GM21576 (cell line): ENCODE results near the gene QSOX1.
"Not testable (repeated sequence)": the region's sequence is repeated elsewhere in the genome, so short reads cannot be mapped to it uniquely, and the experiment has no call there.

Experiments
- ATAC-seq: cut with Tn5 transposase; IDR thresholded peaks from one replicate; pipeline ENCODE4 v1.9.1; 2021; ENCODE audit warnings: mild to moderate bottlenecking, moderate library complexity; ENCODE audit not compliant: unreplicated experiment

Gene QSOX1

GRCh38 chr1:180188091-180188506 lies 33.4 kb downstream of the QSOX1 start:
- no peak for ATAC-seq

- no peak for ATAC-seq
These were observed 34.1 kb downstream of the QSOX1 start for GRCh38 chr1:180188684-180189175.

DNA sequence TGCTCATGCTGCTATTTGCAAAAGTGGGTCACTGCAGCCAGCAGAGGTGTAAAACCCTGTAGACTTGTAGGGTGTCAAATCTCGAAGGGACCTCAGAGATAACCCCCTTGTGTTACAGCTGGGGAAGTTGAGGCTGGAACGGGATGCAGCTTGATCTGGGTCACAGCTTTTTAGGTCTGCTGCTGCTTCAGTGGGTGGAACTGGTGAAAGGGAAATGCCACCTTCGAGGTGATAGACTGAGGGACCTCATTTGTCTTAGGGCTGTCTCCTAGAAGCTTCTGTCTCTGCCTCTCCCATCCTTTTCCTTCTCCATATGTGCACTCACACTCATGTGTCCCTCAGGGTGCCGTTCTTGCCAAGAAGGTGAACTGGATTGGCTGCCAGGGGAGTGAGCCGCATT lies 35.4 kb downstream of the QSOX1 start:
- ATAC-seq: no peak

DNA sequence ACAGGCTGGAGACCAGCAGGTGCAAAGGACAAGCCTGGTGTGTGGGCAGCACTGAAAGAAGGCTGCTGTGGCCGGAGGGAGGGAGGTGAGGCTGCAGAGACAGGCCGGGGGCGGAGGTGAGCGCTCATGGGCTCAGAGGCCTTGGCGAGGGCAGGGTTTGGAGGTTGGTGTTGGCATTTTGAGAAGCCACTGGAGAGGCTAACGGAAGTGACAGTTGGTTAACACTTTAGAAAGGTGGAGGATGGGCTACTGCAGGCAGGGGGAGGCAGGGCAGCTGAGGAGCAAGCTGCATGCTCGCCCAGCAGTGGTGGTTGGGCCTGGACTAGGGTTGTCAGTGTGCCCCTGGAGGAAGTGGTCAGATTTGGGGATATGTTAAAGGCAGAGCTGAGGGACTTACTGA lies 37.5 kb downstream of the QSOX1 start:
- no peak for ATAC-seq

DNA sequence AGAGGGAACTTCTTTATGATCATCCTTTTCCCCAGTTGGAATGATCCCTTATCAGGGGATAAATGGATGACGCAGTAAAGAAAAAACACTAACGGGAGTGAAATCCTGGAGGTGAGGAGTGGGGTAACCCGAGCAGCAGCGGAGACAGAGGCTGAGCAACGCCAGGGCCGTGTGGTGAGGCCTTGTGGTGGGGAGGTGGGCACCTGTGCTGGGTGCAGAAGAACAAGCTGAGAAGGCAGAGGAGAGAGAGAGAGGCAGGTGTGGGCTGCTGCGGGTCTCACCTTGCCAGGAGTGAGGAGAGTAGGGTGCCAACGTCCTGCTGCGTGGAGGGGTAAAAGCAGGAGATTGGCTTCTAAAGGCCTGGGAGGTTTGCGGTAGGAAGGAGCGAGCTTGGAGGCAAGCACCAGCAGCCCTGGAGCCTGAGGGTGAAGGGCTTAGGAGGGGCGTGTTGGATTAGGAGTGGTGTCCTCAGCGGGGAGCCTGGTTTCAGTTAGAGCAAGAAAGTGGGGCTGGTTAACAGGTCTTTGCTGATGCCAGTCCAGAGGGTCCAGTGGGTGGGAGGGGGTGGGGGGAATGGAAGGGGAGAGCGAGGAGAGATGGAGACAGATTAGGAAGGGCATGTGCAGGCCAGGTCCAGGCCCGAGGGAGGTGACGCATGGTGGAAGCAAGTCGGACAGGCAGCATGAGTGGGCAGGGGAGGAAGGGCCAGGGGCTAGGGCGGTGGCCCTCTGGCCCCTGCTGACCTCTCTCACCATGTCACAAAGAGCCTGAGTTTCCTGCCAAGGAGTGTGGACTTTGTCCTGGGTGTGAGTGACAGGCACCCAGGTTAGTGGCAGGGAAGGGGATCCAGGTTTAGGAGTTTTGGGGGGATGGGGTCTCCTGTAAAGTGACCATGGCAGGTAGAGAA lies 38.7 kb downstream of the QSOX1 start:
- ATAC-seq: no peak

DNA sequence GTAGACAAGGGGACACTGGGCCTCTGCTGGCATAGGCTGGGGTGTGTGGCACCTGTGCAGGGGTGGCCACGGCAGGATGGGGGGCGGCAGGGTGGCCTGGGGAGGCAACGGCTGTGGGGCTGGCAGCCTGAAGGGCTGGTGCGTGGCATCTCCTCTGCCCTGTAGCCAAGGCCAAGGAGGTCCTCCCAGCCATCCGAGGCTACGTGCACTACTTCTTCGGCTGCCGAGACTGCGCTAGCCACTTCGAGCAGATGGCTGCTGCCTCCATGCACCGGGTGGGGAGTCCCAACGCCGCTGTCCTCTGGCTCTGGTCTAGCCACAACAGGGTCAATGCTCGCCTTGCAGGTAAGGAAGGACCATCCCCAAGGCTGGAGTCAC lies 39.4 kb downstream of the QSOX1 start:
- no peak for ATAC-seq

GRCh38 chr1:180194546-180195207 lies 40.0 kb downstream of the QSOX1 start:
- ATAC-seq: no peak

DNA sequence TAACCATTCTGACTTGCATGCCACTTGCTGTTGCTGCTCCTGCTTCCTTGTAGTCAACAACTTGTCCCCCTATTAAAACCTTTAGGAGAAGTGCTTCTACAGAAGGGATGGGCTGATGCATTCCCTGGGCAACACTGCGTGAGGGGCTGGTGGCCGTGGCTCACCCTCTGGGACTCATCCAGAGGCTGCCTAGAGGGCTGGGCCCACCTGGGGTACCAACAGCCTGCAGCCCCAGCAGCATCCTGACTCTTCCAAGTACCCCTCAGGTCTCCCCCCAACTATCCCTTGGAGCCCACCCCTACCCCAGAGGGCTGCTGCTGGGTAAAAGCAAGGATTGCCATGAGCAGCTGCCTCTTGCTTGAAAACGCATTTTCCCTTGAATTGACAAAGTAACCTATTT lies 40.7 kb downstream of the QSOX1 start:
- ATAC-seq: no peak

DNA sequence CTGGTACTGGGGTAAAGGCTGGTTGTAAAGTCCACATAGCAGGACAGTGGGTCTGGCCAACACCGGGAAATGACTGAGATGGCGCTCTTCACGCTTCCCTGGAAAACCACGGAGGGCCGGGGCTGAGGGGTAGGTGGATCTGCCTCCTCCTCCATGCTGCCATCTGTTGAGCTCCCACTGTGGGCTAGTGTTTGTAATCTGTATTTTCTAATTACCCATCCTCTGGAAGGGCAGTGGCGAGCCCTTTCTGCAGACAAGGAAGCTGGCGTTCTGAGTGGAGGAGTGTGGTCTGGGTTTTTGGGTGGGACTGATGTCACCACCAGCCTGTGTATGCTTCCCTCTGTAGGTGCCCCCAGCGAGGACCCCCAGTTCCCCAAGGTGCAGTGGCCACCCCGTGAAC lies 41.2 kb downstream of the QSOX1 start:
- ATAC-seq: no peak

DNA sequence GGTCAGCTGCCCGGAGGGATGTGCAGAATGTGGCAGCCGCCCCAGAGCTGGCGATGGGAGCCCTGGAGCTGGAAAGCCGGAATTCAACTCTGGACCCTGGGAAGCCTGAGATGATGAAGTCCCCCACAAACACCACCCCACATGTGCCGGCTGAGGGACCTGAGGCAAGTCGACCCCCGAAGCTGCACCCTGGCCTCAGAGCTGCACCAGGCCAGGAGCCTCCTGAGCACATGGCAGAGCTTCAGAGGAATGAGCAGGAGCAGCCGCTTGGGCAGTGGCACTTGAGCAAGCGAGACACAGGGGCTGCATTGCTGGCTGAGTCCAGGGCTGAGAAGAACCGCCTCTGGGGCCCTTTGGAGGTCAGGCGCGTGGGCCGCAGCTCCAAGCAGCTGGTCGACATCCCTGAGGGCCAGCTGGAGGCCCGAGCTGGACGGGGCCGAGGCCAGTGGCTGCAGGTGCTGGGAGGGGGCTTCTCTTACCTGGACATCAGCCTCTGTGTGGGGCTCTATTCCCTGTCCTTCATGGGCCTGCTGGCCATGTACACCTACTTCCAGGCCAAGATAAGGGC lies 41.9 kb downstream of the QSOX1 start:
- no peak for ATAC-seq

DNA sequence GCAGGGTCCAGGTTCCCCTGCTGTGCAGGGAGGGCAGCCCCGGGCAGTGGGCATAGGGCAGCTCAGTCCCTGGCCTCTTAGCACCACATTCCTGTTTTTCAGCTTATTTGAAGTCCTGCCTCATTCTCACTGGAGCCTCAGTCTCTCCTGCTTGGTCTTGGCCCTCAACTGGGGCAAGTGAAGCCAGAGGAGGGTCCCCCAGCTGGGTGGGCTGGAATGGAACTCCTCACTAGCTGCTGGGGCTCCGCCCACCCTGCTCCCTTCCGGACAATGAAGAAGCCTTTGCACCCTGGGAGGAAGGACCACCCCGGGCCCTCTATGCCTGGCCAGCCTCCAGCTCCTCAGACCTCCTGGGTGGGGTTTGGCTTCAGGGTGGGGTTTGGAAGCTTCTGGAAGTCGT lies 42.6 kb downstream of the QSOX1 start:
- ATAC-seq: no peak

- ATAC-seq: no peak
These were observed 43.5 kb downstream of the QSOX1 start for GRCh38 chr1:180198196-180198595.

DNA sequence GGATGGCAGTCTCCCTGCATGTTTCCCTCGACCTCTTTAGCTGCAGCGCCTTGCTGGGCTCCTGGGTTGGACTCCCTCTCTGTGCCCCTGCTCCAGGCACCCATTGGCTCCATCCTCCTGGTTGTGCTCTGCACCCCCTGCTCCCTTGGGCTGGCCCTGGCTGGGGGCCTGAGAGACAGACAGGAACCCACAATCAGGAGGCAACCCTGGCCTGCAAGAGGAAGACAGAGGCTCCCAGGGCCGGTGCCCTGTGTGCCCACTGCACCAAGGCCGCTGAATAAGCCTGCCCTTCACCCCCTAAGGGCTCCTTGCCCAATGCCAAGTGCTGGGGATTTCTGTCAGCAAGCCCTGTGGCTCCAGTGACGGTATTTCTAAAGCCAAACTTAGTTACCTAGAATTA lies 43.9 kb downstream of the QSOX1 start:
- ATAC-seq: no peak

- ATAC-seq: no peak
These were observed 44.3 kb downstream of the QSOX1 start for GRCh38 chr1:180199018-180199417.

GRCh38 chr1:180201451-180202200 lies 47.0 kb downstream of the QSOX1 start:
- ATAC-seq: no peak

- not testable (repeated sequence) for ATAC-seq
These were observed 47.9 kb downstream of the QSOX1 start for GRCh38 chr1:180202588-180202987.

- no peak for ATAC-seq
These were observed 49.6 kb downstream of the QSOX1 start for GRCh38 chr1:180204231-180204630.

DNA sequence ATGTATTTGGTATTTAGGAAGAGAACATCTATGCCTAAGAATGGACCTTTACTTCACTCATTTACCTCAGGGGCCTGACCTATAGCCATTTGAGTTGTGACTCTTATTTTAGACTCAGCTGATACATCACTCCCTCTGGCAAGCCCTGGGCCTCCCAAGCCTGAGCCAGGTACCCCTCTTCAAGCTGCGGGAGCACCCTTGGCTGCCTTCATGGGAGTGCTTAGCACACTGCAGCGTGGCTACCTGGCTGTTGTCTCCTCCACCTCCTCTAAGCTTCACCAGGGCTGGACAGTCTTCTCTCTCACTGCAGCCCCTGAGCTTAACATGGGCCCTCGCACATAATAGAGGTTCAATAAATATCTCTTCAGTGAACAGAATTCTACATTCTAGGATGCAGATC lies 51.9 kb downstream of the QSOX1 start:
- no peak for ATAC-seq

GRCh38 chr1:180208264-180208663 lies 53.6 kb downstream of the QSOX1 start:
- no peak for ATAC-seq

DNA sequence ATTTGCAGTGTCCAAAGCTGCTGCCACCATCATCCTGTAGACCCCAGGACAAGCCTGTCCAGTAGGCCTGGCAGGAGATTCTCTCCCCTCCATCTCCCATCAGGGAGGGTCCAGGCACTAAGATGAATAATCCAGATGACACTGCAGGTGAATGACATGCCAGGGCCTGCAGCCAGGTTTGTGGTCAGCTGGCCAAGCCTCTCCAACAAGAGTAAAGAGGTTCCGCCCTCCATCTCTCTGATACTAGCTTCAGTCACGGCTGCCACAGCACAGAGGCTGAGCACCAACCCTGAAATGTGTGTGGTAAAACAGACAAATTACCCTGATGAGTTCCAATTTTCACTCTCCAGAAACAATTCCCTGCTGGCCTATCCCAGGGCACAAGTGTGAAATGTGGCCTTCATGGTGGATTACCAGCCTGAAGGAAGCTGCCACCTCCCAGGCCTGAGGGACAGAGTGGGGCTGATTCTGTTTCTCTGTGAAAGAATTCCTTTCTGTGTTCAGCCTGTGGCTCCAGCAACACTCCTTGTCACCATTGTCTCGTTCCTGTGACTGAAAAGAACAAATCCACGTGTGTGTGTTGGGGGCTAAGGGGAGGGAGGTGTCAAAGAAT lies 55.4 kb downstream of the QSOX1 start:
- no peak for ATAC-seq
